GM18502 (cell line): ENCODE results near the gene SUOX.
"Not testable (repeated sequence)": the region's sequence is repeated elsewhere in the genome, so short reads cannot be mapped to it uniquely, and the experiment has no call there.

Source experiments
- ATAC-seq: cut with Tn5 transposase; IDR thresholded peaks from one replicate; pipeline ENCODE4 v1.9.1; 2021; ENCODE audit warnings: mild to moderate bottlenecking; ENCODE audit not compliant: unreplicated experiment, poor library complexity

SUOX gene

GRCh38 chr12:55996715-55997534 lies at the start of gene SUOX:
Gene SUOX, plus strand, starts transcription at chr12:55997276. Its CDS starts 4,946 bp downstream, at chr12:56002222.
- ATAC-seq, result peak; percentile 98

GRCh38 chr12:55955344-55955743 lies 41.7 kb upstream of the SUOX start:
- ATAC-seq, result no peak

DNA sequence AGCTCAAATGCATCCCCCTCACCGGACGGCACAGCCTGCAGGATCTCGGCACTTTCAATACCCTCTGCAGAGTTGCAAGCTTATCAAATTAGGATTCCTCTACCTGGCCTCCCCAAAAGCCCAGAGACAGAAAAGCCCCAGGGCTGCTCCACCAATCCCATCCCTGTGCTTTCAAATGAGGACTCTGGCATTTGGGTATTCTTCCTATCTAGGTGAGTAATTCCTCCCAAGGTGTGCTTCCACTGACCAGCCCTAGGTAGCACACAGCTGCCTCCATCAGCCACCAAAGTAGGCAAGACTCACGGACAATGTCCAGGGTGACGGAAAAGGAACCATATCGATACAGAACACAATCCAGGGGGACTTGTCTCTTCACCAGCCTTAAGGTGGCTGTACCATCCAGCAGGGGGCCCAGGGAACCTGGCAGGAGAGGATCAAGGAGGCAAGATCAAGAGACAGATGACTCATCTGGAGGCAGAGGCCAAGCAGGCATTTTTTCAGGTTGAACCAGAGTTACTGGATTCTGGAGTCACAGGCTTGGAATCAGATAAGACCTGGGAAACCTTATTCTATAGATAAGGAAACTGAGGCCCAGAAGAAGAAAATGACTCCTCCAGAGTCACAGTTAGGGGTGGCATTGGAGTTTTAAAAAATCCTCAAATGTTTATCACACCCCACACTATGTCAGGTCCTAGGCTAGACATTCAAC lies 41.1 kb upstream of the SUOX start:
- no peak for ATAC-seq

GRCh38 chr12:55957106-55957859 lies 39.8 kb upstream of the SUOX start:
- no peak for ATAC-seq

DNA sequence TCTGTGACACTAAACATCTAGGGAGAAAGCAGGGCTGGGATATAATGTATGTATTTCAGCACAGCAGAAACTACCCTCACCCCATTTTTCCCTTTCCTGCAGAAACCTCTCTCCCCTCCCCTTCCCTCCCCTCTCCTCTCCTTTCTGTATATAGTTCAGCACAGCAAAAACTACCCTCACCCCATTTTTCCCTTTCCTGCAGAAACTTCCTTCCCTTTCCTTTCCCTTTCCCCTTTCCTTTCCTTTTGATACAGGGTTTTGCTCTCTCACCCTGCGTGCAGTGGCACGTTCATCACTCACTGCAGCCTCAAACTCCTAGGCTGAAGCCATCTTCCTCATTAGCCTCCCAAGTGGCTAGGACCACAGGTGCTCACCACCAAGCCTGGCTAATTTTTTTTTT lies 33.3 kb upstream of the SUOX start:
- no peak for ATAC-seq

DNA sequence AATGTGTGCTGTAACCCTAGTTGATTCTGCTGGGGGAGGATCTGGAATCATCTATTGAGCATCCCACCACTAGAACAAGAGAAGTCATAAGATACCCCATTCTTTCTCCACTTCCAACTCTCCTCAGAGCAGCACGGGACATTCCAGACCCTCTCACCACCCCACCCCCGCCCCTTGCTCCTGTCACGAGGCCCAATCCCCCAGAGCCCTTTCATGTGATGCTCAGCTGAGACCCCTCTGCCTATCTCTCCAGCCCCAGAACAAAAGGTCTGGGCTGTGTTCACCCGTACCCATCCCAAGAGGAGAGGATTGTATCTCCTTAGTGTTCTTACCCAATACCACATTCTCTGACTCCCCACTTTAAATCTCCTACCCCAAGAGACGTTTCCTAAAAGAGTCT lies 31.8 kb upstream of the SUOX start:
- ATAC-seq, result no peak

- ATAC-seq, result no peak
Observed at GRCh38 chr12:55965941-55966407, 31.1 kb upstream of the SUOX start, which contains the start of gene PMEL. Gene PMEL, minus strand, starts transcription at chr12:55966042. Its CDS starts 31 bp downstream, at chr12:55966011.

- peak; percentile 93 for ATAC-seq
Observed at GRCh38 chr12:55966408-55967281, 30.4 kb upstream of the SUOX start, which contains the start of gene CDK2. Gene CDK2, plus strand, starts transcription at chr12:55966830. Its CDS starts 179 bp downstream, at chr12:55967009.

DNA sequence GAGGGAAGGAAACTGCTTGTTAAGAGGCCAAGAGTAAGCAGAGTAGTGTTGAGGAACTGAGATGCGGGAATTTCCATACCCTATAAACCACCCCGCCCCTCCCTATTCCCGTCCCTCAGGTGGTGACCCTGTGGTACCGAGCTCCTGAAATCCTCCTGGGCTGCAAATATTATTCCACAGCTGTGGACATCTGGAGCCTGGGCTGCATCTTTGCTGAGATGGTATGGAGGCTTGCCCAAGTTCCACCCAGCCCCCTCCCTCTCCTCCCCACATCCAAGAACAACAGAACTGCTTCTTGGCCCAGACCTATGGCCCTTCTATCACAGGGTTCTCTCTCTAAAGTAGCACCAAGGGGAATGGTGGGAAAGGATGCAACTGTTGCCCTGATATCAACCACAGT lies 27.7 kb upstream of the SUOX start:
- ATAC-seq, result no peak

- ATAC-seq, result no peak
Observed at GRCh38 chr12:55970775-55971174, 26.3 kb upstream of the SUOX start.

DNA sequence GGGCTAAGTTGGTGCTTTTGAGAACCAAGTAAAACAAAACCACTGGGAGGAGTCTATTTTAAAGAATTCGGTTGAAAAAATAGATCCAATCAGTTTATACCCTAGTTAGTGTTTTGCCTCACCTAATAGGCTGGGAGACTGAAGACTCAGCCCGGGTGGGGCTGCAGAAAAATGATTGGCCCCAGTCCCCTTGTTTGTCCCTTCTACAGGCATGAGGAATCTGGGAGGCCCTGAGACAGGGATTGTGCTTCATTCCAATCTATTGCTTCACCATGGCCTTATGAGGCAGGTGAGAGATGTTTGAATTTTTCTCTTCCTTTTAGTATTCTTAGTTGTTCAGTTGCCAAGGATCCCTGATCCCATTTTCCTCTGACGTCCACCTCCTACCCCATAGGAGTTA lies 25.0 kb upstream of the SUOX start:
- no peak for ATAC-seq

GRCh38 chr12:55972456-55972855 lies 24.6 kb upstream of the SUOX start:
- ATAC-seq, result no peak

DNA sequence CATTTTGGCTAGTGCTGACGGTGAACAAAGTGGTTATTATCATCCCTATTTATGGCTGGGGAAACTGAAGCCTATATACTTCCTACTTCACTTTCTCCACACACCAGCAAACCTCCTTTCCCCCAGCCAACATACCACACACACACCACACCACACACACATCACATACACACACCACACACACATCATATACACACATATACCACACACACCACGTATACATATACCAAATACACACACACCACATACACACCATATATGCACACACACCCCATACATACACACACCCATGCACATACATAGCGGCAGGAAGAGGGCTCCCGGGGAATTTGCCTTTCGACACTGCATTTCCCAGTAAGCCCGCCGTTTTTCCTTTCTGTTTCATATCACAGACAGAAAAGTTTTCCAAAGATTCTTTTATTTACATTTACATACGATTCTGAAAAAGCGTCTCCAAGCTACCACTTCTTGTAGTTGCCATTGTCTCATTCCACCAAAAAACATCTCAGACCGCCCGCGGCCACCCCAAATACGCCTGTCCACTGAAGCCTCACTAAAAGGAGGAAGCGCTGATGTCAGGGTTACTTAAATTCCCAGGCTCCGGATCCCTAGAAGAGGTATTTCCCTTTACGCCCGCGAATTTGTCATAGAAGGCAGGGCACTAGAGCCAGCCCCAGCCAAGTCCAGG lies 24.0 kb upstream of the SUOX start:
- ATAC-seq, result no peak

DNA sequence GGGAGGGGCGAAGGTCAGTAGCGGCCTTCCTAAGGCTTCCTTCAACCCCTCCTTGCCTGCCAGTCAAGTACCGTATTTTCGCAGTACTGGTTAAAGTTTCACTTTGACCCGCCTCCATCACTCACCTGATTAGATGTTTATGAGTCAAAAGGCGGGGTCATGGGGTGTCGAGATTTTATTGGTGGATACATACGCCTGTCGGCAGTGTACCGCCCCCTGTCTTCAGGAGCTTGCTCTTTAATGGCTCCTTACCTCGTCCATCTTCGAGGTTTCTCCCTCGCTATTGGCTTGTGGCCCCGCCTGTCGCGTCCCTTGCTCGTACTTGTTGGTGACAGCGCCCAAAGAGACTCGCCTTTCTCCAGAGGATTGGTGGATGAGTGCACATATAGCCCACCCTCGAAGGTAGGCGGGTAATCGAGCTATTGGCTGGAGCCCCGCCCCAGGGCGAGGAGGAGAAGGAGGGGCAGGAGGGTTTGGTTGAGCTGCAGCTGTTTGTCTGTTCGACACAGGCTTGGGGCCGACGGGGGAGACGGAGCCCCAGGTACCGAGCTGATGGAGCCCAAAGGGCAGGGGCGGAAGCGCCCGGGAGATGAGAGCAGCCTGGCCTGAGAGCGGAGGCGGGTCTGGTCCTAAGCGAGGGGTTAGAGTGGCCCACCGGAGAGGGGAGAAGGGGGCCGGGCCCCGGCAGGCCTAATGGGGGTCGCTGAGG lies 23.3 kb upstream of the SUOX start, which contains the start of gene RAB5B:
TSS of gene RAB5B (plus strand) at position 480 of the 709 bp plus-strand sequence. CDS start 12,883 bp downstream, outside the sequence.
- ATAC-seq, result peak; percentile 92

DNA sequence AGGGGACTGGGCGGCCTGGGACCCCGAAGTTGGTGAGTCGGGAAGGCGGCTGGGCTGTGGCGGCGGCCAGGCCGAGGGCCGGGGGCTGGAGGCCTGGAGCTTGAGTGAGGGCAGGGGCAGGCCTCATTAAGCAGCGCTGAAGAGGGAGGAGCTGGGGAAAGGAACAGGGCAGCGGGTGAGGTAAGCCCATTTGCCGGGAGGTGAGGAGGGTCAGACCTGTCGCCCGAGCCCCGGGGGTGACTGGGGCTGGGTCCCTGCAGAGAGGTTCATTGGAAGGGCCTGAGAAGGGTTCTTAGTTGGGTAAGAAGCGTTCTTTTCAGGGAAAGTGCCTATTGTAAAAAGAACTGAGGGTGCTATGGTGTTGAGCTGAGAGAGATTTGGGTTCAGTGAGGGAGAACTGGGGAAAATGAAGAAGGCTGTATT lies 22.8 kb upstream of the SUOX start:
- ATAC-seq, result peak; percentile 28

DNA sequence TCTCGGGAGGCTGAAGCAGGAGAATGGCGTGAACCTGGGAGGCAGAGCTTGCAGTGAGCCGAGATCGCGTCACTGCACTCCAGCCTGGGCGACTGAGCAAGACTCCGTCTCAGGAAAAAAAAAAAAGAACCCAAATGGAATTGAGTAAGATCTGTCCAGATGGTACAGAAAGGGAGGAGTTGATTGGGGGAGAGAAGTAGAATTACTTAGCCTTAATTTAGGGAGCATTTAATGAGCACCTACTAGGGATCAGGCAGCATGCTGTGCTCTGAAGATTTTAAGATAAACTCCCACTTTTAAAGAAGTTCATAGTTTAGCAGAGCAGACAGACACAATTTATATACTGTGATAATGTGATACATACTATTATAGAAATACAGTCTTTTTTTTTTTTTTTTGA lies 18.7 kb upstream of the SUOX start:
- ATAC-seq, result no peak

- ATAC-seq, result no peak
Observed at GRCh38 chr12:55979069-55979468, 18.0 kb upstream of the SUOX start.

GRCh38 chr12:55981882-55982281 lies 15.2 kb upstream of the SUOX start:
- not testable (repeated sequence) for ATAC-seq
